COLO829 (cell line): ENCODE results near the gene ZNF304.
"Not testable (repeated sequence)": the region's sequence is repeated elsewhere in the genome, so short reads cannot be mapped to it uniquely, and the experiment has no call there.

Source experiments
- DNase-seq: peaks from one replicate; pipeline ENCODE4 v3.0.0; 2012; ENCODE audit warnings: low spot score

ZNF304 gene

GRCh38 chr19:57362419-57362818 lies 11.3 kb downstream of the ZNF304 start:
- DNase-seq = no peak

GRCh38 chr19:57362997-57363687 lies 12.1 kb downstream of the ZNF304 start, which contains the start of the genes TRAPPC2B and ZNF547:
TSS of gene TRAPPC2B (plus strand) at chr19:57363551. CDS start at chr19:57364834, 1,283 bp downstream.
TSS of gene ZNF547 (plus strand) at chr19:57363551. CDS start at chr19:57368556, 5,005 bp downstream.
- DNase-seq = peak; percentile 99

- peak; percentile 22 for DNase-seq
Measured at GRCh38 chr19:57363688-57364181, 12.7 kb downstream of the ZNF304 start.

- no peak for DNase-seq
Measured at GRCh38 chr19:57366776-57367175, 15.7 kb downstream of the ZNF304 start.

- DNase-seq = no peak
Measured at GRCh38 chr19:57374179-57374578, 23.1 kb downstream of the ZNF304 start.

GRCh38 chr19:57374647-57375046 lies 23.6 kb downstream of the ZNF304 start:
- not testable (repeated sequence) for DNase-seq

- no peak for DNase-seq
Measured at GRCh38 chr19:57376151-57376550, 25.1 kb downstream of the ZNF304 start.

- no peak for DNase-seq
Measured at GRCh38 chr19:57377498-57378146, 26.6 kb downstream of the ZNF304 start.

GRCh38 chr19:57380923-57381322 lies 29.9 kb downstream of the ZNF304 start:
- no peak for DNase-seq

GRCh38 chr19:57382806-57383488 lies 31.9 kb downstream of the ZNF304 start:
- DNase-seq = no peak

- no peak for DNase-seq
Measured at GRCh38 chr19:57389194-57389729, 38.2 kb downstream of the ZNF304 start.

- DNase-seq = peak; percentile 98
Measured at GRCh38 chr19:57389730-57390598, 38.9 kb downstream of the ZNF304 start, which contains the start of gene ZNF548. TSS of gene ZNF548 (plus strand) at chr19:57389854. CDS start at chr19:57390100, 246 bp downstream.

GRCh38 chr19:57395710-57396109 lies 44.6 kb downstream of the ZNF304 start:
- no peak for DNase-seq

GRCh38 chr19:57398868-57399267 lies 47.8 kb downstream of the ZNF304 start:
- no peak for DNase-seq

GRCh38 chr19:57403737-57404563 lies 52.9 kb downstream of the ZNF304 start:
- DNase-seq = no peak

- DNase-seq = peak; percentile 57
Measured at GRCh38 chr19:57406516-57407123, 55.5 kb downstream of the ZNF304 start.
